ENCODE measurements around the gene ZNF648. TPM values are rescaled to one million over a fixed set of nuclear protein-coding genes. Genes with fewer than 3 reads are reported as not detected.
A peak's percentile ranks its signal among the peaks of the same experiment; 100 is the strongest.
"Not testable (repeated sequence)": the region's sequence is repeated elsewhere in the genome, so short reads cannot be mapped to it uniquely, and the experiment has no call there.

ZNF648 gene
- 0.89 TPM for total RNA-seq

- no peak for DNase-seq
Measured at GRCh38 chr1:182061594-182061993, at the start of gene ZNF648. Gene ZNF648, minus strand, starts transcription at chr1:182061712. Its CDS starts 3,702 bp downstream, at chr1:182058010.

DNA sequence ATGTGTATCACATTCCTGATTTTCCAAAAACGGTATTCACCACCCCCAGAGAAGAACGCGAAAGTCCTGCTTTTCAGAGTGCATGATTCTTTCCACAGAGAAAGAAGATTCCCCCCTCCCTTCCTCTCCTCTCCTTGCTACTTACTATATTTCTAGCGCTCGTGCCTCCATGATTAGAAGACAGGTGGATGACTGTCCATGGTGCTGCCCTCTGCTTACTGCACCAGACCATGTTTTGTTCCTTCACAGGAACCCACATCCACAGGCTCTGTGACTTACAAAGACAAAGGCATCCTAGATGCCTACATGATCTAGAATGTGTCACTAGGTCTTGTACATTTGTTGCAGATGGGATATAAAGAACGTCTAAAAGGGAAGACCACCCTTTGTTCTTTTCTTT is 49.1 kb upstream of the ZNF648 start:
- no peak for DNase-seq

- DNase-seq = no peak
Measured at GRCh38 chr1:182109771-182110170, 48.3 kb upstream of the ZNF648 start.

- no peak for DNase-seq
Measured at GRCh38 chr1:182107209-182107608, 45.7 kb upstream of the ZNF648 start.

- no peak for DNase-seq
Measured at GRCh38 chr1:182102043-182102416, 40.5 kb upstream of the ZNF648 start.

DNA sequence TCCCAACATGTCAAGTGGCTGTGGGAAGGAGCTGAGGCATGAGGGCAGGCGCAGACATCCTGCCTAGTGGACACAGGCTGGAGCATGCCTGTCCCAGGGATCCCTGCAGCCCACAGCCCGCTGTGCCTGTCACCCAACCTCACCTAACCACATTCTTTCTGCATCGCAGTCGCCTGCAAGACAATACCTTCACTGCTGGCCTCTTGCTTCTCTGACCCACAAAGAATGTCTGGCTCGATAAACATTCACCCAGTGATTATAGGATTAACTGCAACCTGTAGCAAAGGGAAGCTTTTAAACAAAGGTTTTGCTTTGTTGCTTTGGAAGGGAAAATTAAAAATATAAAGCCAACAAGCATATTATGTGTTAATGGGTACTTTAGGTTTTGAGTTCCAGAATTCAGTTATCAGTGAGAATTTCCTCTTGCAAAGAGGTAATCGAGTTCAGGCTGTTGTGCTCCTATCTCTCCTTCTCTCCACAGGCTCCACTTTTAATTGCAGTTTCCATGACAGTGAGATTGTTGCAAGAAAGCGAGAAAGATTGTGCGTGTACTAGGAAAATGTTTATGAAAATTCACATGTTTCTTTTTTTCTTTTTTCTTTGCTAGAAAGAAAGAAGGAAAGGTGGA is 40.0 kb upstream of the ZNF648 start:
- no peak for DNase-seq

DNA sequence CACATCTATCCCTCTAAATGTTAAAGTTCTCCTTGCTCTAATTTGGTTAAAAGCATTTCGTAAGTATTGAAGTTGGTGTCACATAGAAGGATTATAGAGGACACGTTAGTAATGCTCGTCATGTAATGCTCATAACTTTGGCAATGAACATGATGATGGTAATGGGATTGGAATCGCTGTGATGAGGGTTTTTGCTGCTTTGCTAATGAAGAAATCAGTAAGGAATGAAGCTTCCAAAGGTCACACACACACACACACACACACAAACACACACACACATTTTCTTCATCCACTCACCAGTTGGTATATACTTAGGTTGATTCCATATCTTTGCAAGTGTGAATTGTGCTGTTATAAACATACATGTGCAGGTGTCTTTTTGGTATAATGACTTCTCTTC is 36.8 kb upstream of the ZNF648 start:
- DNase-seq = no peak

DNA sequence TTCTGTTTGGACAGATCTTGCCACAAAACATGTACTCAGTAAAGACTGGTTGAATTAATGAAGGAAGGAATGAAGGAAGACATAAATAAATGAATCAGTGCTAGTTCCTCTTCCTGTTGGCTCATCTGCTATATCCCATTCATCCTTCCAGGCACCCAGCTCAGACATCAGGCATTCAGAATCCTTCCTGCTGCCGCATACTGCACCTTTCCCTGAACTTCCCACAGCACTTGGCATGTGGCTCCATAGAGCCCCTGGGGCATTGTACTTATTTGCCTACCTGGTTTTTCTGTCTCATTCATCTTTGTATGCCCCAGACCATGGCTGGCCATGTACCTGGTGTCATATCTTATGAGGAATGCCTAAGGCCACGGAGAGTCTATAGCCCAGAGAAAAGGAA is 34.4 kb upstream of the ZNF648 start:
- no peak for DNase-seq

DNA sequence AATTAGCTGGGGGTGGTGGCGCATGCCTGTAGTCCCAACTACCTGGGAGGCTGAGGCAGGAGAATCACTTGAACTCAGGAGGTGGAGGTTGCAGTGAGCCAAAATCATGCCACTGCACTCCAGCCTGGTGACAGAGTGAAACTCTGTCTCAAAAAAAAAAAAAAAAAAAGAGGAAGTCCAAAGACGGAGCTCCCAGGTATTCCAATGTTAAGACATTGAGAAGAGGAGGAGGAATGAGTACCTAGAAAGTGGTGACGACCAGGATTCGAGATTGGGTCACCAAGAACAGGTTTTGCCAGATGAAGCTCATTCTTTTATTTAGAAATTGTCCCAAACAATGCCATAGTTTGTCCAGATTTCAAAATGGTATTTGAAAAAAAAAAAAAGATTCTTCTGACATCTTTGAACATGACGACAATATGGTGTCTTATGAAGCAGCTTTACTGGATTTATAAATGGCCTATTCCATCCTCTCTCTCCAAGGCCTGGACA is 33.0 kb upstream of the ZNF648 start:
- not testable (repeated sequence) for DNase-seq

DNA sequence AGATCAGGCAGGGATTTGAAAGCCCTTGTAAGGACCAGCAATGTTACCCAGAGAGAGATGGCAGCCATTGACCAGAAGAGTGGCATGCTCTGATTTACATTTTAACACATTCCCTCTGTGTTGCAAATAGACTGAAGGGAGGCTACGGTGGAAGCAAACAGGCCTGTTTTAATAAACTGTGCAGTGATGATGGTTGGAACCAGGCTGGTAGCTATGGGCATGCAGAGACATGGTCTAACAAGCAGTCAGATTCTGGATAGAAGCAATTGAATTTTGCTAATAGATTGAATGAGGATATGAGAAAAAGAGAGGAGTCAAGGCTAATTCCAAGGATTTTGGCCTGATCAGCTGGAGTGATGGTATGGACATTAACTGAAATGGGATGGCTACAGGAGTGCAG is 32.3 kb upstream of the ZNF648 start:
- DNase-seq = no peak

- no peak for DNase-seq
Measured at GRCh38 chr1:182092336-182092735, 30.8 kb upstream of the ZNF648 start.

- no peak for DNase-seq
Measured at GRCh38 chr1:182091083-182091482, 29.6 kb upstream of the ZNF648 start.

DNA sequence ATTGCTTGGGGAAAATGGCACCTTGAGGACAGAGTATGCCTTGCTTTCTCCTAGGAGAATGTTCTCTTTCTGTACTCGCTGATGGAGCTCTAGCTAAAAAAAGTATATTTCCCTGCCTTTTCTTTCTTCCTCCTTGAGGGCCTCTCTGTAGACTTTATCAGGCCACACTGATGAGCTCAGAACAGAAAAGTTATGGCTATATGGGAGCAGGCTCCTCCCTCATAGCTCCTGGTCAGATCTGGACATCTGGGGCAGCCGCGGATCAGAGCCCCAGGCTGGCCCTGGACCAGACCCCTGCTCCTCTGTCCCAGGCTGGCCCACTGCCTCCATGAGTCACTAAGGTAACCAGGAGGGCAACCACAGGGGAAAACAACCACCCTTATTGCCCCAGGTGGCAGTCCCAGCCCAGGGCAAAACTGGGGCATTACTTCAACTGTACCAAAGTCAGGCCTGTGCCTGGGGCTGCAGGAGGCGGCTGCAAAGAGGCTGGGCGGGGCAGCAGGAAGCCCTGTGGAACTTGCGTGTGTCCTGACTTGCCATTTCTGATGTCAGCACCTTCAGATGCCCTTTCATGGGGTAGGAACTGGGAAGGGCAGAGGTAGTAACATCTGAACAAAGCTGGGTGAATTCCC is 26.3 kb upstream of the ZNF648 start:
- peak; percentile 1 for DNase-seq

DNA sequence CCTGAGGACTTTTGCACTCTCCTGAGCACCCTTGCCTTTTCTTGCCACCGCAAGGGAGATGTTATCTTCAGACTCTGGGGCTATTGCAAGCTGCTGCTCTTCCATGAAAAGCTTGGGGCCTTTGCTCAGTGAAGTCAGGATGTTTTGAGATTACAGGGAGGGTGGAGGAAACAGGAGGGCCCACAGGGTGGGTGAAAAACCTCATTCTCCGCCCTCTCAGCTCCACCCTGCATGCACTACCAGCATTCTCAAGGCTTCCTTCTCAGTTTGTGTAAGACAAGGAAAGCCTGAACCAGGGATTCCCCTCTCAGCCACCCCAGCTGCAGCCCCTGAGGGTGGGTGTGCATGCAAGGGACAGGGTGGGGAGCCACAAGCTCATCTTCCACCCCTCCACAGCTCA is 25.8 kb upstream of the ZNF648 start:
- no peak for DNase-seq

DNA sequence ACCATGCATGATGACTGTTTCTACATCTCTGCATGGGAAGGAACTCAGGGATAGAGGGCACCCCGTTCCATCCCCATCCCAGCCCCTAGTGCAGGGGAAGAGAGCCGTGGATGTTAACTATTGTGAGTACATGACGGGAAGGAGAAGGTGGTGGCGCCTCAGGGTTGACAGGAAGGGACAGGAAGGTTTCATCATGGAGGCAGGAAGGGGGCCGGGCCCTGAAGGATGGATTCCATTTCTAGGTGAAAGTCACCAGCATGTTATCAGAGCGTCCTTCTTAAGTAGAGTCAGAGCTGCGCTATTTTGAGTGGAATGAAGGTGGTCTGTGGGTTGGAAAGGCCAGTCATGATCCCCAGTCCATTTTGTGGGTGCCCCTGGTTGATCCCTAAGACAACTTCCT is 25.1 kb upstream of the ZNF648 start:
- DNase-seq = no peak

- DNase-seq = no peak
Measured at GRCh38 chr1:182086136-182086535, 24.6 kb upstream of the ZNF648 start.

DNA sequence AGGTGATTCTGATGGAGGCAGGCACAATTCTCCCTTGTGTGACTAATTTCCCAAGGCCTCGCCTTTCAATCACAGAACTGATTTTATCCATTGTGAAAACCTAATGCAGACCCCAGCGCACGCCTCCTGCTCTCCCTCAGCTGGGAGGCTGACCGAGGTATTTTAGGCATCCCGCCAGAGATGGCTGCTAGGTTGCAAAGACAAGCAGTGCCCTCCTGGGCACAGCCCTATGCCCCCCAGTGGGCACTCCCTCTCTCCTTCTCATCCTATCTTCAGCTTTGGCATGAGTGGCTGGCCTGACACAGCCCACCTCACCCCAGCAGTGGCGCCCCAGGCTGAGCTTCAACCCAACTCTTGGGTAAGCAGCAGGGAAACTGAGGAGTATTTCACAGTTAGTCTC is 24.2 kb upstream of the ZNF648 start:
- no peak for DNase-seq

- DNase-seq = peak; percentile 15
Measured at GRCh38 chr1:182084487-182085316, 23.2 kb upstream of the ZNF648 start.

GRCh38 chr1:182083851-182084486 is 22.5 kb upstream of the ZNF648 start:
- no peak for DNase-seq

GRCh38 chr1:182080955-182081582 is 19.6 kb upstream of the ZNF648 start:
- DNase-seq = no peak

GRCh38 chr1:182080040-182080439 is 18.5 kb upstream of the ZNF648 start:
- DNase-seq = no peak

GRCh38 chr1:182071924-182072323 is 10.4 kb upstream of the ZNF648 start:
- no peak for DNase-seq
